ENCODE results near the gene ERGIC3. TPM values are rescaled to one million over a fixed set of nuclear protein-coding genes. Genes with fewer than 3 reads are reported as not detected.
"Not testable (repeated sequence)": the region's sequence is repeated elsewhere in the genome, so short reads cannot be mapped to it uniquely, and the experiment has no call there.

The ERGIC3 gene
- total and polyA plus RNA-seq, 9 donors, result 168 to 354 (median 221) TPM

- Histone ChIP-seq H3K36me3 (no peaks in the 10 kb centered on the region), H3K27me3 (no peaks in the 10 kb centered on the region), H3K4me3 (no peak overlapping the region), H3K27ac (no peak overlapping the region), H3K9me3 (no peaks in the 10 kb centered on the region), H3K4me1 (ENCODE audit: insufficient read depth) (peaks cover 2% of the 10 kb centered on the region)
- intact Hi-C loops (cut with DNase I), result no loop called here
- TF ChIP-seq EP300 (IDR thresholded peaks at IDR 0.05), result no peak
- TF ChIP-seq, protein P1, sequence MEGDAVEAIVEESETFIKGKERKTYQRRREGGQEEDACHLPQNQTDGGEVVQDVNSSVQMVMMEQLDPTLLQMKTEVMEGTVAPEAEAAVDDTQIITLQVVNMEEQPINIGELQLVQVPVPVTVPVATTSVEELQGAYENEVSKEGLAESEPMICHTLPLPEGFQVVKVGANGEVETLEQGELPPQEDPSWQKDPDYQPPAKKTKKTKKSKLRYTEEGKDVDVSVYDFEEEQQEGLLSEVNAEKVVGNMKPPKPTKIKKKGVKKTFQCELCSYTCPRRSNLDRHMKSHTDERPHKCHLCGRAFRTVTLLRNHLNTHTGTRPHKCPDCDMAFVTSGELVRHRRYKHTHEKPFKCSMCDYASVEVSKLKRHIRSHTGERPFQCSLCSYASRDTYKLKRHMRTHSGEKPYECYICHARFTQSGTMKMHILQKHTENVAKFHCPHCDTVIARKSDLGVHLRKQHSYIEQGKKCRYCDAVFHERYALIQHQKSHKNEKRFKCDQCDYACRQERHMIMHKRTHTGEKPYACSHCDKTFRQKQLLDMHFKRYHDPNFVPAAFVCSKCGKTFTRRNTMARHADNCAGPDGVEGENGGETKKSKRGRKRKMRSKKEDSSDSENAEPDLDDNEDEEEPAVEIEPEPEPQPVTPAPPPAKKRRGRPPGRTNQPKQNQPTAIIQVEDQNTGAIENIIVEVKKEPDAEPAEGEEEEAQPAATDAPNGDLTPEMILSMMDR (IDR thresholded peaks at IDR 0.05), result no peak
- TF ChIP-seq POLR2A (IDR thresholded peaks at IDR 0.05), result no peak
- 79 to 85% (median 84%) methylated on average over 9 of the region's 9 CpGs for WGBS, 3 donors
- no peak for DNase-seq
These were observed 5.5 kb downstream of the ERGIC3 start for GRCh38 chr20:35547329-35547728.

- Histone ChIP-seq H3K27ac (no peak overlapping the region), H3K9me3 (no peaks in the 10 kb centered on the region), H3K4me3 (no peak overlapping the region), H3K36me3 (no peaks in the 10 kb centered on the region), H3K27me3 (no peaks in the 10 kb centered on the region), H3K4me1 (ENCODE audit: insufficient read depth) (no peaks in the 10 kb centered on the region)
- TF ChIP-seq EP300 (IDR thresholded peaks at IDR 0.05) (no peak), POLR2A (IDR thresholded peaks at IDR 0.05) (no peak)
- TF ChIP-seq, protein P1 (IDR thresholded peaks at IDR 0.05), result no peak
- WGBS, 3 donors, result 42 to 58% (median 44%) methylated on average over 4 of the region's 4 CpGs
- intact Hi-C loops (cut with DNase I), result no loop called here
- no peak for DNase-seq
These were observed 9.6 kb downstream of the ERGIC3 start for GRCh38 chr20:35551503-35551902.

DNA sequence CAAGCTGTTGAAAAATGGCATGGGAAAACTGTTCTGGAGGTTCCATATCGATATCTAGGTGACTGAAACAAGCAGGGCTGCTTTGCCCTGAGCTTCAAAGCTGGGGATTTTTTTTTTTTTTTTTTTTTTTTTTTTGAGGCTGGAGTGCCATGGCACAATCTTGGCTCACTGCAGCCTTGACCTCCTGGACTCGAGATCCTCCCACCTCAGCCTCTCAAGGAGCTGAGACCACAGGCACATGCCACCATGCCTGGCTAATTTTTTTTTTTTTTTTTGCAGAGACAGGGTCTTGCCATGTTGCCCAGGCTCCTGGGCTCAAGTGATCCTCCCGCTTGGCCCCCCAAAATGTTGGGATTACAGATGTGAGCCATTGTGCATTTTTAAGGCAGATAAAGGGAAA, 11.0 kb downstream of the ERGIC3 start:
- Histone ChIP-seq H3K4me3 (no peak overlapping the region), H3K27me3 (no peaks in the 10 kb centered on the region), H3K4me1 (ENCODE audit: insufficient read depth) (no peaks in the 10 kb centered on the region), H3K9me3 (no peaks in the 10 kb centered on the region), H3K27ac (no peak overlapping the region), H3K36me3 (no peaks in the 10 kb centered on the region)
- TF ChIP-seq EP300 (IDR thresholded peaks at IDR 0.05), result no peak
- no peak for TF ChIP-seq POLR2A (IDR thresholded peaks at IDR 0.05)
- no peak for DNase-seq
- 76 to 89% (median 85%) methylated on average over 3 of the region's 3 CpGs for WGBS, 3 donors
- intact Hi-C loops (cut with DNase I), result no loop called here

DNA sequence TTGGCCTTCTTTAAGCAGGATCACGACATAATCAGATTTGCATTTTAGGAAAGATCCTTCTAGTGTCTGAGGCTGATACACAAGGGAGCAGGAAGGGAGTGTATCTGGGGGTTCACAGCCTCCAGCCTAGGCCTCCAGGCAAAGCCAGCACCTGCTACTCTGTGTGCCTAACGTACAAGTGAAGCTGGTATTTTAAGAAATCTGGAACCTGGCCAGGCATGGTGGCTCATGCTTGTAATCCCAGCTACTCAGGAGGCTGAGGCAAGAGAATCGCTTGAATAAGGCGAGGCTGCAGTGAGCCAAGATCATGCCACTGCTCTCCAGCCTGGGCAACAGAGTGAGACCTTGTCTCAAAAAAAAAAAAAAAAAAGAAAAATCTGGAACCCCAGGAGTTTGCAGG, 13.6 kb downstream of the ERGIC3 start:
- H3K9me3 ChIP-seq; intact Hi-C loops (cut with DNase I); H3K27ac ChIP-seq; H3K27me3 ChIP-seq; H3K4me1 ChIP-seq (ENCODE audit: insufficient read depth); DNase-seq; H3K36me3 ChIP-seq; H3K4me3 ChIP-seq: not testable (repeated sequence)
- WGBS, 3 donors, result 76 to 83% (median 76%) methylated on average over 4 of the region's 4 CpGs

DNA sequence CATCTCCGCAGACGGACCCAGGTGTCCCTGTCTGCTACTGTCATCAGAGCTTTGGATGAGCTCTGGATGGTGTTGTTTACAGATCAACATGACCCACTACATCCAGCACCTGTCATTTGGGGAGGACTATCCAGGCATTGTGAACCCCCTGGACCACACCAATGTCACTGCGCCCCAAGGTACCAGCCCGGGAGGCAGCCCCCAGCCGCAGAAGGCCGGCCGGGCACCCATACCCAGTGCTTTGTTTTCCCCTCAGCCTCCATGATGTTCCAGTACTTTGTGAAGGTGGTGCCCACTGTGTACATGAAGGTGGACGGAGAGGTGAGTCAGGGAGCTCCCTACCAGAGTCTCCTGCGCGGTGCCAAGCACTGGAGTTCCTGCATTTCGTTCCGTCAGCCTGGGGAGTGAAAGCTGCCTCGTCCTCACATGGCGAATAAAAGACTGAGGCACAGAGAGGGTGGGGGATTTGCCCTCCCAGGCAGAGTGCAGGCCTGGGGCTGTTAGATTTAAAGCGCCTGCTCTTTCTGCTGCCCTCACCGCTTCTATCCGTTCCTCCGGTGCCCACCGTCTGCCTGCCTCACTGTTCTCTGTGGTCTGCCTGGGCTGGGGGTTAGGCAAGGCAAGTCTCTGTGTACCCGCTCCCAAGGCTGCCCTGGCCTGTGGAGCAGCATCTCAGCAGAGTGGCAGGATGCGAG, 14.2 kb downstream of the ERGIC3 start:
- no peak for DNase-seq
- H3K36me3 ChIP-seq, result no peaks in the 10 kb centered on the region
- TF ChIP-seq, protein P1 (IDR thresholded peaks at IDR 0.05), result no peak
- TF ChIP-seq POLR2A (IDR thresholded peaks at IDR 0.05), result no peak
- intact Hi-C loops (cut with DNase I), result no loop called here
- no peak overlapping the region for H3K27ac ChIP-seq
- H3K4me3 ChIP-seq, result no peak overlapping the region
- no peaks in the 10 kb centered on the region for H3K4me1 ChIP-seq (ENCODE audit: insufficient read depth)
- 92 to 96% (median 93%) methylated on average over 21 of the region's 21 CpGs for WGBS, 3 donors
- no peaks in the 10 kb centered on the region for H3K9me3 ChIP-seq
- no peaks in the 10 kb centered on the region for H3K27me3 ChIP-seq
